ENCODE data around the gene DPP6. TPM values are rescaled to one million over a fixed set of nuclear protein-coding genes. Genes with fewer than 3 reads are reported as not detected.

The DPP6 gene
- total RNA-seq, 1 experiment from 2014 or later: not detected

- TF ChIP-seq AFF4 (CRISPR knock-in tag; IDR thresholded peaks at IDR 0.05; ENCODE audit: borderline replicate concordance) (no peak), KAT7 (CRISPR knock-in tag; IDR thresholded peaks at IDR 0.05; ENCODE audit: borderline replicate concordance) (no peak), JAZF1 (CRISPR knock-in tag; IDR thresholded peaks at IDR 0.05) (no peak), ELF4 (CRISPR knock-in tag; IDR thresholded peaks at IDR 0.05; ENCODE audit: low read depth) (no peak), HMGXB4 (CRISPR knock-in tag; IDR thresholded peaks at IDR 0.05) (no peak)
Measured at GRCh38 chr7:154875297-154875696, 823.1 kb downstream of the DPP6 start (continued).

- CTCF ChIA-PET: no interaction called here
- peaks cover 75% of the 10 kb centered on the region for H3K36me3 Mint-ChIP-seq
- ATAC-seq: no peak
- no peak for DNase-seq (ENCODE audit: low spot score)
- H3K27me3 Mint-ChIP-seq (ENCODE audit: low read depth): peaks cover 22% of the 10 kb centered on the region
- no peaks in the 10 kb centered on the region for H3K4me1 Mint-ChIP-seq
- H3K27ac Mint-ChIP-seq: no peak overlapping the region
- TF ChIP-seq ATF1 (CRISPR knock-in tag; IDR thresholded peaks at IDR 0.05): no peak
- TF ChIP-seq E2F5 (CRISPR knock-in tag; IDR thresholded peaks at IDR 0.05): no peak
- TF ChIP-seq CREM (CRISPR knock-in tag; IDR thresholded peaks at IDR 0.05): no peak
- no peak for TF ChIP-seq NFE2L1 (CRISPR knock-in tag; IDR thresholded peaks at IDR 0.05)
- no peak for TF ChIP-seq SMAD3 (CRISPR knock-in tag; IDR thresholded peaks at IDR 0.05; ENCODE audit: borderline replicate concordance)
- no peak for TF ChIP-seq ZBTB21 (CRISPR knock-in tag; IDR thresholded peaks at IDR 0.05; ENCODE audit: borderline replicate concordance)
- no peak for TF ChIP-seq ZNF232 (CRISPR knock-in tag; IDR thresholded peaks at IDR 0.05)
- no peak for TF ChIP-seq ZNF138 (CRISPR knock-in tag; conservative IDR thresholded peaks at IDR 0.05)
- no peak for TF ChIP-seq NR3C1 (CRISPR knock-in tag; conservative IDR thresholded peaks at IDR 0.05; ENCODE audit: low read depth)
- no peak for TF ChIP-seq ZNF281 (CRISPR knock-in tag; IDR thresholded peaks at IDR 0.05)
- TF ChIP-seq SOX15 (CRISPR knock-in tag; IDR thresholded peaks at IDR 0.05): no peak
- no peak for TF ChIP-seq ESRRA (CRISPR knock-in tag; IDR thresholded peaks at IDR 0.05; ENCODE audit: borderline replicate concordance)
- POLR2A ChIA-PET: no interaction called here
- H3K9me3 Mint-ChIP-seq: peaks cover 79% of the 10 kb centered on the region
- no peak overlapping the region for H3K4me3 Mint-ChIP-seq
Measured at GRCh38 chr7:154876516-154876915, 824.3 kb downstream of the DPP6 start.
